ENCODE measurements around the gene VDR.

DNA sequence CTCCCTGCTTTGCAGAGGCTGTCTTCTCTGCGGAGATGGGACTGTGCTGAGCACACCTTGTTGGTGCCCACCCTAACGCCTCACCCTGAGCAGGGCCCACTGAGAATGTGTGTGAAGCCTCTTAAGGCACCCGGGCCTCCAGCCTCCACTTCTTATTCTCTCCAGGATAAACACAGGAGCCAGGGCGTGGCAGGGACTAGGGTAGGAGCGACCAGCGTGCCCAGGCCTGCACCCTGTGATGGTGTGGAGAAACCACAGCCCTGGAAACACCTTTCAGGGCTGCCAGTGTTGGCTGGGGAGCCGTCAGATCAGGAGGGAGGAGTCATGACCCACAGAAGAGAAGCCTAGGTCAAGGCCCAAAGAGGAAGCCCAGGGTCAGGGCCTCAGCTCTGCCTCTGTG is 41.3 kb downstream of the VDR start:
- TF ChIP-seq, protein P1, sequence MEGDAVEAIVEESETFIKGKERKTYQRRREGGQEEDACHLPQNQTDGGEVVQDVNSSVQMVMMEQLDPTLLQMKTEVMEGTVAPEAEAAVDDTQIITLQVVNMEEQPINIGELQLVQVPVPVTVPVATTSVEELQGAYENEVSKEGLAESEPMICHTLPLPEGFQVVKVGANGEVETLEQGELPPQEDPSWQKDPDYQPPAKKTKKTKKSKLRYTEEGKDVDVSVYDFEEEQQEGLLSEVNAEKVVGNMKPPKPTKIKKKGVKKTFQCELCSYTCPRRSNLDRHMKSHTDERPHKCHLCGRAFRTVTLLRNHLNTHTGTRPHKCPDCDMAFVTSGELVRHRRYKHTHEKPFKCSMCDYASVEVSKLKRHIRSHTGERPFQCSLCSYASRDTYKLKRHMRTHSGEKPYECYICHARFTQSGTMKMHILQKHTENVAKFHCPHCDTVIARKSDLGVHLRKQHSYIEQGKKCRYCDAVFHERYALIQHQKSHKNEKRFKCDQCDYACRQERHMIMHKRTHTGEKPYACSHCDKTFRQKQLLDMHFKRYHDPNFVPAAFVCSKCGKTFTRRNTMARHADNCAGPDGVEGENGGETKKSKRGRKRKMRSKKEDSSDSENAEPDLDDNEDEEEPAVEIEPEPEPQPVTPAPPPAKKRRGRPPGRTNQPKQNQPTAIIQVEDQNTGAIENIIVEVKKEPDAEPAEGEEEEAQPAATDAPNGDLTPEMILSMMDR (IDR thresholded peaks at IDR 0.05), result no peak
- no peak for TF ChIP-seq POLR2A (IDR thresholded peaks at IDR 0.05)
